SU-DHL-6 (cell line): ENCODE data around the gene MFN2.

Source experiments
- H2AFZ ChIP-seq: fragments of 200-600 bp; sonication (generic); 2 replicates; pipeline ENCODE4 v1.6.1; 2014; ENCODE audit warnings: low read depth, mild to moderate bottlenecking, moderate library complexity, mixed read lengths, antibody characterized with exemption, low read length; ENCODE audit not compliant: severe bottlenecking
- H3F3A ChIP-seq: fragments of 200-600 bp; shearing (Covaris generic); 2 replicates; pipeline ENCODE4 v1.6.0; 2016; ENCODE audit warnings: antibody characterized with exemption, mild to moderate bottlenecking; ENCODE audit not compliant: insufficient read depth
- H3K27ac ChIP-seq: fragments of 200-600 bp; sonication (generic); 2 replicates; pipeline ENCODE4 v1.5.1; 2016; ENCODE audit warnings: low read depth, mild to moderate bottlenecking, low read length, moderate library complexity, mixed read lengths
- H3K27me3 ChIP-seq: fragments of 200-600 bp; sonication (generic), shearing (Covaris generic); 2 replicates; pipeline ENCODE4 v1.6.0; 2014; ENCODE audit warnings: mild to moderate bottlenecking, low read length
- H3K36me3 ChIP-seq: fragments of 200-600 bp; sonication (generic); 2 replicates; pipeline ENCODE4 v1.6.1; 2014; ENCODE audit warnings: mild to moderate bottlenecking, low read length, mixed read lengths
- H3K4me2 ChIP-seq: fragments of 300-600, 200-600 bp; shearing (Covaris generic), sonication (generic); 2 replicates; pipeline ENCODE4 v1.6.0; 2014; ENCODE audit warnings: low read length, low read depth, mild to moderate bottlenecking; ENCODE audit not compliant: poor library complexity, severe bottlenecking
- H3K4me3 ChIP-seq: fragments of 200-600 bp; sonication (generic); 2 replicates; pipeline ENCODE4 v1.5.1; 2014; ENCODE audit warnings: antibody characterized with exemption, low read length, mild to moderate bottlenecking, mixed read lengths; ENCODE audit not compliant: insufficient read depth, poor library complexity, severe bottlenecking
- H3K79me2 ChIP-seq: fragments of 200-600 bp; sonication (generic); 2 replicates; pipeline ENCODE4 v1.6.1; 2014; ENCODE audit warnings: mild to moderate bottlenecking, low read length, moderate library complexity; ENCODE audit not compliant: insufficient read depth
- H3K9ac ChIP-seq: fragments of 200-600 bp; sonication (generic); 2 replicates; pipeline ENCODE4 v1.7.0; 2014; ENCODE audit warnings: mild to moderate bottlenecking, low read length
- H3K9me2 ChIP-seq: fragments of 200-600 bp; sonication (generic); replicated peaks from 2 replicates; pipeline ENCODE4 v1.6.1; 2014; ENCODE audit warnings: low read length; ENCODE audit not compliant: insufficient read depth
- H3K9me3 ChIP-seq: fragments of 200-600 bp; sonication (generic); 2 replicates; pipeline ENCODE4 v1.6.1; 2014; ENCODE audit warnings: low read length, mixed read lengths; ENCODE audit not compliant: insufficient read depth
- H4K20me1 ChIP-seq: fragments of 200-600 bp; sonication (generic); 2 replicates; pipeline ENCODE4 v1.6.1; 2014; ENCODE audit warnings: low read depth, mild to moderate bottlenecking, antibody characterized with exemption, low read length, moderate library complexity, mixed read lengths
- EZH2phosphoT487 ChIP-seq: fragments of 200-600 bp; sonication (generic), shearing (Covaris generic); conservative IDR thresholded peaks from 2 replicates; pipeline ENCODE4 v1.6.1; 2018; ENCODE audit warnings: mild to moderate bottlenecking, antibody characterized with exemption, low read length, moderate library complexity, mixed read lengths
- TF ChIP-seq, protein P1 (sequence below): fragments of 200-600 bp; sonication (generic); IDR thresholded peaks from one replicate; pipeline ENCODE4 v1.5.1; 2017; ENCODE audit warnings: antibody characterized with exemption, mild to moderate bottlenecking, low read length, moderate library complexity; ENCODE audit not compliant: insufficient read depth, poor library complexity, severe bottlenecking

The MFN2 gene

DNA sequence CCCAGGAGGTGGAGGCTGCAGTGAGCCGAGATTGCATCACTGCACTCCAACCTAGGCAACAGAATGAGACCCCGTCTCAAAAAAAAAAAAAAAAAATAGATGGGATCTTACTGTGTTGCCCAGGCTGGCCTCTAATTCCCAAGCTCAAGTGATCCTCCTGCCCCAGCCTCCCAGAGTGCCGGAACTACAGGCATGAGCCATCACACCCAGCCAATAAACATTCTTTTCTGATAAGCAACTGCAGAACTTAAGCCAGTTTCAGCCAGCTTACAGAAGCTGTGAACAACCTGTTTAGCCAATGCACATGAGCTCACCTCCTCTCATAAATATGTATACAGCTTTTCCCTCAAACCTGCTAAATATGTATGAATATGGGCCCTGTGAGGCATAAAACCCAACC, 35.9 kb downstream of the MFN2 start:
- Histone ChIP-seq H3K27ac (peak overlapping the region; percentile 33; the same call in 1 of the 2 replicates), H3K4me3 (no peak overlapping the region), H3K36me3 (no peaks in the 10 kb centered on the region), H3K9me2 (no peaks in the 10 kb centered on the region), H3F3A (peaks cover 9% of the 10 kb centered on the region), H3K9me3 (no peaks in the 10 kb centered on the region), H3K79me2 (peaks cover 12% of the 10 kb centered on the region; the same call in 1 of the 2 replicates), H4K20me1 (no peaks in the 10 kb centered on the region), H2AFZ (no peak overlapping the region), H3K27me3 (no peaks in the 10 kb centered on the region), H3K4me2 (no peak overlapping the region), H3K9ac (no peak overlapping the region)
- TF ChIP-seq EZH2phosphoT487: no peak
- TF ChIP-seq, protein P1, sequence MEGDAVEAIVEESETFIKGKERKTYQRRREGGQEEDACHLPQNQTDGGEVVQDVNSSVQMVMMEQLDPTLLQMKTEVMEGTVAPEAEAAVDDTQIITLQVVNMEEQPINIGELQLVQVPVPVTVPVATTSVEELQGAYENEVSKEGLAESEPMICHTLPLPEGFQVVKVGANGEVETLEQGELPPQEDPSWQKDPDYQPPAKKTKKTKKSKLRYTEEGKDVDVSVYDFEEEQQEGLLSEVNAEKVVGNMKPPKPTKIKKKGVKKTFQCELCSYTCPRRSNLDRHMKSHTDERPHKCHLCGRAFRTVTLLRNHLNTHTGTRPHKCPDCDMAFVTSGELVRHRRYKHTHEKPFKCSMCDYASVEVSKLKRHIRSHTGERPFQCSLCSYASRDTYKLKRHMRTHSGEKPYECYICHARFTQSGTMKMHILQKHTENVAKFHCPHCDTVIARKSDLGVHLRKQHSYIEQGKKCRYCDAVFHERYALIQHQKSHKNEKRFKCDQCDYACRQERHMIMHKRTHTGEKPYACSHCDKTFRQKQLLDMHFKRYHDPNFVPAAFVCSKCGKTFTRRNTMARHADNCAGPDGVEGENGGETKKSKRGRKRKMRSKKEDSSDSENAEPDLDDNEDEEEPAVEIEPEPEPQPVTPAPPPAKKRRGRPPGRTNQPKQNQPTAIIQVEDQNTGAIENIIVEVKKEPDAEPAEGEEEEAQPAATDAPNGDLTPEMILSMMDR: no peak

DNA sequence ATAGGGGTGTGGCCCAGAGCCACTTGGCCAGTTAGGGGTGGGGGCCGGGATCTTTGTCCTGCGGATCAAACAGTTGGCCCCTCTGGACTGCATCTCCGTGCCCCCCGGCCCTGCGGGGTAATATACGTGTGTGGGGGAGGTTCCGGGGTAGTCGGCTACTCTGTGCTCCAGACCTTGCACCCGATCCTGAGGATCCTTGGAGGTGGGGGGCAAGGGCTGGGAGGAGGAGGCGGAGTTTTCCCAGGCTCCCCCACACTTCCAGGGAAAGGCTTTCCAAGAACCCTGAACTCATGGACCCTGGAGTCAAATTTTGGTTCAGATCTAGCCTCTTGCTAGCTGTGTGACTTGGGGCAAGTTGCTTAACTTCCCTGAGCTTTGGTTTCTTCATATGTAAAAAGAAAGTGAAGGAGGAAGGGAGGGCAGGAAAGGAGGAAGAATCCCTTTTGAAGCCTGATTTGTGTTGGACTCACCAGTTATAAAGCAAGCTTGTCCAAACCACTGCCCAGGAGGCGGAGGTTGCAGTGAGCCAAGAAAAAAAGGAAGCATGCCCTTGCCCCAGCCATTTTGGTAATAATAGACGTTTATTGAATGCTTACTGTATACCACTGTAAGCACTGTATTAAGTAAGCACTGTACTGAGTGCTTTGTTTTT, 39.7 kb downstream of the MFN2 start:
- H3K79me2 ChIP-seq: peaks cover 12% of the 10 kb centered on the region
- peak overlapping the region; percentile 68 for H3K4me3 ChIP-seq
- no peaks in the 10 kb centered on the region for H4K20me1 ChIP-seq
- H3K36me3 ChIP-seq: no peaks in the 10 kb centered on the region; the same call in 1 of the 2 replicates
- H3K9ac ChIP-seq: peak overlapping the region; percentile 74
- H3K4me2 ChIP-seq: peak overlapping the region; percentile 77
- no peaks in the 10 kb centered on the region for H3K9me2 ChIP-seq
- H3K9me3 ChIP-seq: no peaks in the 10 kb centered on the region
- TF ChIP-seq EZH2phosphoT487: no peak
- H3K27me3 ChIP-seq: no peaks in the 10 kb centered on the region
- H3F3A ChIP-seq: peaks cover 6% of the 10 kb centered on the region
- peak overlapping the region; percentile 90 for H2AFZ ChIP-seq
- H3K27ac ChIP-seq: no peak overlapping the region

DNA sequence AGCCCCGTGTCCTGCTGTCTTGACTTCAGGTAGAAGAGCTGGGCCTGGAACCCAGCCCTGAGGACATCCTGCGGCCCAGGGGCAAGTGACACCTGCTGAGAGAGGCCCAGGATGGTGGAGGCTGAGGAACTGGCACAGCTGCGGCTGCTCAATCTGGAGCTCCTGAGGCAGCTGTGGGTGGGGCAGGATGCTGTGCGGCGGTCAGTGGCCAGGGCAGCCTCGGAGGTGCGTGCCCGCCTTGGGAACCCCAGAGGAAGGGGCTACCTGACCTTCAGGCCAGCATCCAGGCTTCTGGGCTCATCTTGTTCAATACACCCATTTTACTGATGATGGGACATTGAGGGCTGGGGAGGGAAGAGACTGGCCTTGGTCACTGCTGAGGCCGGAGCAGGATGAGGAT, 41.4 kb downstream of the MFN2 start:
- TF ChIP-seq, protein P1: no peak
- TF ChIP-seq EZH2phosphoT487: no peak
- no peaks in the 10 kb centered on the region for H4K20me1 ChIP-seq

DNA sequence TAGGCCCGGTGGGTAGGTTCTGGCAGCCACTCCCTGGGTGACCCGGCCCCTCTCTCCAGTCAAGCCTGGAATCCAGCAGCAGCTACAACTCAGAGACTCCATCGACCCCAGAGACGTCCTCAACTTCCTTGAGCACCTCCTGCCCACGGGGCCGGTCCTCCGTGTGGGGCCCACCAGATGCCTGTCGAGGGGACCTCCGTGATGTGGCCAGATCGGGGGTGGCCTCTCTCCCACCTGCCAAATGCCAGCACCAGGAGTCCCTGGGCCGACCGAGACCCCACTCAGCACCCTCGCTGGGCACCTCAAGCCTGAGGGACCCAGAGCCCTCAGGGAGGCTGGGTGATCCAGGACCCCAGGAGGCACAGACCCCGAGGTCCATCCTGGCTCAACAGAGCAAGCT, 41.8 kb downstream of the MFN2 start:
- no peaks in the 10 kb centered on the region for H3F3A ChIP-seq
- no peaks in the 10 kb centered on the region for H3K9me3 ChIP-seq
- H4K20me1 ChIP-seq: no peaks in the 10 kb centered on the region
- H3K9ac ChIP-seq: no peak overlapping the region
- no peak overlapping the region for H2AFZ ChIP-seq
- no peak overlapping the region for H3K4me2 ChIP-seq
- peaks cover 12% of the 10 kb centered on the region for H3K79me2 ChIP-seq
- no peak overlapping the region for H3K27ac ChIP-seq
- H3K9me2 ChIP-seq: no peaks in the 10 kb centered on the region
- TF ChIP-seq EZH2phosphoT487: no peak
- TF ChIP-seq, protein P1: no peak
- H3K27me3 ChIP-seq: no peaks in the 10 kb centered on the region
- H3K36me3 ChIP-seq: no peaks in the 10 kb centered on the region; the same call in 1 of the 2 replicates
- H3K4me3 ChIP-seq: no peak overlapping the region

More for the DNA sequence above, 41.4 kb downstream of the MFN2 start:
- Histone ChIP-seq H3K9ac (no peak overlapping the region), H3K4me2 (no peak overlapping the region), H3K4me3 (no peak overlapping the region), H3K9me3 (no peaks in the 10 kb centered on the region), H3F3A (peaks cover under 1% of the 10 kb centered on the region), H2AFZ (no peak overlapping the region), H3K27me3 (no peaks in the 10 kb centered on the region), H3K79me2 (peaks cover 12% of the 10 kb centered on the region), H3K36me3 (no peaks in the 10 kb centered on the region; the same call in 1 of the 2 replicates), H3K9me2 (no peaks in the 10 kb centered on the region), H3K27ac (no peak overlapping the region)
